Measurements from ENCODE around the gene KIT. TPM values are rescaled to one million over a fixed set of nuclear protein-coding genes. Genes with fewer than 3 reads are reported as not detected.

KIT gene
- total RNA-seq, 1 experiment from 2014 or later, result 1.5 TPM

- no peak overlapping the region for H3K4me3 ChIP-seq (ENCODE audit: low read depth in 2 of 2, low read length in 2 of 2)
- in situ Hi-C loops (cut with HindIII; ENCODE audit: low pct_unique_long_range_greater_than_20kb, low sequenced_read_pairs), result no loop called here
- no peak for ATAC-seq
- H3K27ac ChIP-seq (ENCODE audit: low read length), result no peak overlapping the region
- BruUV-seq (replicated peaks), result no TSS peak
- no peak for TF ChIP-seq TCF7L2 (IDR thresholded peaks at IDR 0.05; ENCODE audit: low read depth, low read length)
- TF ChIP-seq SIN3A (IDR thresholded peaks at IDR 0.05; ENCODE audit: borderline replicate concordance, insufficient read depth, low read depth, low read length), result no peak
- POLR2A ChIA-PET, result no interaction called here
- no peak for DNase-seq (ENCODE audit: low read depth, low spot score)
- no peaks in the 10 kb centered on the region for H3K4me1 ChIP-seq (ENCODE audit: control insufficient read depth, insufficient read depth, low read length)
- no peaks in the 10 kb centered on the region for H3K9me3 ChIP-seq (ENCODE audit: control insufficient read depth, insufficient read depth, low read depth, low read length)
- CTCF ChIA-PET, result no interaction called here
- H3K27me3 ChIP-seq (ENCODE audit: control insufficient read depth, insufficient read depth, low read length), result no peaks in the 10 kb centered on the region
- no peaks in the 10 kb centered on the region for H3K36me3 ChIP-seq (ENCODE audit: control insufficient read depth, insufficient read depth, low read length)
- intact Hi-C loops (cut with micrococcal nuclease; ENCODE audit: unreplicated experiment), result no loop called here
Observed at GRCh38 chr4:54746218-54746617, 88.5 kb downstream of the KIT start.

- Histone ChIP-seq H3K27ac (ENCODE audit: low read length) (no peak overlapping the region), H3K9me3 (ENCODE audit: control insufficient read depth, insufficient read depth, low read depth, low read length) (no peaks in the 10 kb centered on the region), H3K4me3 (ENCODE audit: low read depth in 2 of 2, low read length in 2 of 2) (no peak overlapping the region), H3K36me3 (ENCODE audit: control insufficient read depth, insufficient read depth, low read length) (no peaks in the 10 kb centered on the region), H3K27me3 (ENCODE audit: control insufficient read depth, insufficient read depth, low read length) (no peaks in the 10 kb centered on the region), H3K4me1 (ENCODE audit: control insufficient read depth, insufficient read depth, low read length) (no peaks in the 10 kb centered on the region)
- ChIA-PET POLR2A (no interaction called here), CTCF (no interaction called here)
- intact Hi-C loops (cut with micrococcal nuclease; ENCODE audit: unreplicated experiment), result no loop called here
- no peak for TF ChIP-seq POLR2AphosphoS5 (IDR thresholded peaks at IDR 0.05; ENCODE audit: low read depth, low read length)
- TF ChIP-seq CTCF (IDR thresholded peaks at IDR 0.05), result no peak
- no peak for TF ChIP-seq REST (IDR thresholded peaks at IDR 0.05; ENCODE audit: insufficient read depth in 1 of 2, low read depth in 2 of 2, low read length in 1 of 2)
- TF ChIP-seq SIN3A (IDR thresholded peaks at IDR 0.05; ENCODE audit: borderline replicate concordance, insufficient read depth, low read depth, low read length), result no peak
- no peak for TF ChIP-seq TCF7L2 (IDR thresholded peaks at IDR 0.05; ENCODE audit: low read depth, low read length)
- ATAC-seq (no peak), DNase-seq (ENCODE audit: low read depth, low spot score) (no peak)
- BruUV-seq (replicated peaks), result no TSS peak
- in situ Hi-C loops (cut with HindIII; ENCODE audit: low pct_unique_long_range_greater_than_20kb, low sequenced_read_pairs), result no loop called here
Observed at GRCh38 chr4:54750341-54750740, 92.6 kb downstream of the KIT start.

GRCh38 chr4:54754394-54754793 lies 96.6 kb downstream of the KIT start:
- ATAC-seq (no peak), DNase-seq (ENCODE audit: low read depth, low spot score) (no peak)
- H3K36me3 ChIP-seq (ENCODE audit: control insufficient read depth, insufficient read depth, low read length), result no peaks in the 10 kb centered on the region
- H3K4me3 ChIP-seq (ENCODE audit: low read depth in 2 of 2, low read length in 2 of 2), result no peak overlapping the region
- no TSS peak for BruUV-seq (replicated peaks)
- TF ChIP-seq CTCF (IDR thresholded peaks at IDR 0.05) (no peak), POLR2AphosphoS5 (IDR thresholded peaks at IDR 0.05; ENCODE audit: low read depth, low read length) (no peak), SIN3A (IDR thresholded peaks at IDR 0.05; ENCODE audit: borderline replicate concordance, insufficient read depth, low read depth, low read length) (no peak), REST (IDR thresholded peaks at IDR 0.05; ENCODE audit: insufficient read depth in 1 of 2, low read depth in 2 of 2, low read length in 1 of 2) (no peak), TCF7L2 (IDR thresholded peaks at IDR 0.05; ENCODE audit: low read depth, low read length) (no peak)
- H3K9me3 ChIP-seq (ENCODE audit: control insufficient read depth, insufficient read depth, low read depth, low read length), result no peaks in the 10 kb centered on the region
- POLR2A ChIA-PET, result no interaction called here
- H3K27me3 ChIP-seq (ENCODE audit: control insufficient read depth, insufficient read depth, low read length), result no peaks in the 10 kb centered on the region
- in situ Hi-C loops (cut with HindIII; ENCODE audit: low pct_unique_long_range_greater_than_20kb, low sequenced_read_pairs) (no loop called here), intact Hi-C loops (cut with micrococcal nuclease; ENCODE audit: unreplicated experiment) (no loop called here)
- H3K4me1 ChIP-seq (ENCODE audit: control insufficient read depth, insufficient read depth, low read length), result no peaks in the 10 kb centered on the region
- H3K27ac ChIP-seq (ENCODE audit: low read length), result no peak overlapping the region
- CTCF ChIA-PET, result no interaction called here
